ENCODE measurements around the gene FIBP. TPM values are rescaled to one million over a fixed set of nuclear protein-coding genes. Genes with fewer than 3 reads are reported as not detected.

FIBP gene
- total RNA-seq, 2 experiments from 2014 or later: 19.1 to 19.9 TPM

GRCh38 chr11:65899356-65900124 is 11.3 kb upstream of the FIBP start:
- CTCF ChIA-PET: interaction anchor here (0.7 to 3.9 kb wide), 7 partner anchors 9 to 427 kb away, joined by 3 to 37 read pairs (median 17); partner anchors contain the start of genes AP5B1, CCDC85B, FIBP and MUS81
- Mint-ChIP-seq H3K4me1 (ENCODE audit: low read depth) (peaks cover 5% of the 10 kb centered on the region), H3K27ac (no peak overlapping the region), H3K27me3 (peaks cover 18% of the 10 kb centered on the region), H3K4me3 (peak overlapping the region; percentile 48), H3K36me3 (ENCODE audit: low read depth) (no peaks in the 10 kb centered on the region), H3K9me3 (no peaks in the 10 kb centered on the region)
- TF ChIP-seq CTCF (IDR thresholded peaks at IDR 0.05): no peak
- intact Hi-C loops (cut with DNase I, micrococcal nuclease): loop anchor here (1.0 kb wide), 2 partner anchors 9 to 20 kb away; partner anchors contain the start of genes C11orf68 (in 2 of the 2), CCDC85B (in 2 of the 2) and DRAP1 (in 2 of the 2)
- POLR2A ChIA-PET: interaction anchor here (0.5 to 5.3 kb wide), 8 partner anchors 10 to 303 kb away, joined by 3 to 80 read pairs (median 4); partner anchors contain the start of genes C11orf68, CCDC85B and FIBP
- Histone ChIP-seq H3K4me1 (ENCODE audit: insufficient read depth, low read length) (peaks cover 30% of the 10 kb centered on the region), H3K9me3 (ENCODE audit: control insufficient read depth in 1 of 2, insufficient read depth in 1 of 2, low read length in 2 of 2) (peaks cover 0 to 7% of the 10 kb centered on the region in 2 experiments), H3K36me3 (ENCODE audit: insufficient read depth, low read length) (no peaks in the 10 kb centered on the region), H3K27ac (ENCODE audit: low read depth in 1 of 2, low read length in 2 of 2) (no peak overlapping the region), H3K27me3 (ENCODE audit: control insufficient read depth in 1 of 2, insufficient read depth in 2 of 2, low read length in 2 of 2) (peaks cover 9 to 12% of the 10 kb centered on the region in 2 experiments), H3K4me3 (ENCODE audit: low read length) (peak overlapping the region; percentile 36)
- ATAC-seq (ENCODE audit: poor library complexity): no peak
- DNase-seq: peak in 7 of 14 experiments; percentile 35 to 75 (median 63)

- Histone ChIP-seq H3K4me1 (ENCODE audit: insufficient read depth, low read length) (peaks cover 37% of the 10 kb centered on the region), H3K27ac (ENCODE audit: low read depth in 1 of 2, low read length in 2 of 2) (no peak overlapping the region), H3K36me3 (ENCODE audit: insufficient read depth, low read length) (no peaks in the 10 kb centered on the region), H3K9me3 (ENCODE audit: control insufficient read depth in 1 of 2, insufficient read depth in 1 of 2, low read length in 2 of 2) (peaks cover 0 to 7% of the 10 kb centered on the region in 2 experiments), H3K27me3 (ENCODE audit: control insufficient read depth in 1 of 2, insufficient read depth in 2 of 2, low read length in 2 of 2) (peaks cover 9 to 12% of the 10 kb centered on the region in 2 experiments), H3K4me3 (ENCODE audit: low read length) (peak overlapping the region; percentile 36)
- CTCF ChIA-PET: interaction anchor here (0.7 to 3.9 kb wide), 5 partner anchors 9 to 426 kb away, joined by 3 to 37 read pairs (median 3); partner anchors contain the start of genes AP5B1, CCDC85B, FIBP and MUS81
- H3K4me3 Mint-ChIP-seq: peak overlapping the region; percentile 62
- POLR2A ChIA-PET: interaction anchor here (0.5 to 5.3 kb wide), 6 partner anchors 9 to 303 kb away, joined by 3 to 80 read pairs (median 4); partner anchors contain the start of genes C11orf68, CCDC85B and FIBP
- ATAC-seq (ENCODE audit: poor library complexity) (no peak), DNase-seq (no peak)
- TF ChIP-seq CTCF (IDR thresholded peaks at IDR 0.05): no peak
- no peaks in the 10 kb centered on the region for H3K9me3 Mint-ChIP-seq
- peaks cover 14% of the 10 kb centered on the region for H3K27me3 Mint-ChIP-seq
- no peaks in the 10 kb centered on the region for H3K36me3 Mint-ChIP-seq (ENCODE audit: low read depth)
- H3K27ac Mint-ChIP-seq: peak overlapping the region; percentile 39
- intact Hi-C loops (cut with DNase I, micrococcal nuclease): no loop called here
- peaks cover 12% of the 10 kb centered on the region for H3K4me1 Mint-ChIP-seq (ENCODE audit: low read depth)
Observed at GRCh38 chr11:65898656-65899355, 10.5 kb upstream of the FIBP start.

GRCh38 chr11:65897020-65897471 is 8.8 kb upstream of the FIBP start:
- Histone ChIP-seq H3K36me3 (ENCODE audit: insufficient read depth, low read length) (no peaks in the 10 kb centered on the region), H3K9me3 (ENCODE audit: control insufficient read depth in 1 of 2, insufficient read depth in 1 of 2, low read length in 2 of 2) (peaks cover 0 to 7% of the 10 kb centered on the region in 2 experiments), H3K27me3 (ENCODE audit: control insufficient read depth in 1 of 2, insufficient read depth in 2 of 2, low read length in 2 of 2) (peaks cover 9 to 12% of the 10 kb centered on the region in 2 experiments), H3K4me3 (ENCODE audit: low read length) (no peak overlapping the region), H3K27ac (ENCODE audit: low read depth in 1 of 2, low read length in 2 of 2) (no peak overlapping the region), H3K4me1 (ENCODE audit: insufficient read depth, low read length) (peaks cover 55% of the 10 kb centered on the region)
- DNase-seq (no peak), ATAC-seq (ENCODE audit: poor library complexity) (no peak)
- peaks cover 29% of the 10 kb centered on the region for H3K4me1 Mint-ChIP-seq (ENCODE audit: low read depth)
- ChIA-PET POLR2A (no interaction called here), CTCF (interaction anchor here (2.4 to 3.9 kb wide), 2 partner anchors 8 to 12 kb away, joined by 17 to 37 read pairs; partner anchors contain the start of genes CCDC85B and FIBP)
- no peaks in the 10 kb centered on the region for H3K9me3 Mint-ChIP-seq
- H3K36me3 Mint-ChIP-seq (ENCODE audit: low read depth): no peaks in the 10 kb centered on the region
- intact Hi-C loops (cut with DNase I, micrococcal nuclease): no loop called here
- peaks cover 8% of the 10 kb centered on the region for H3K27me3 Mint-ChIP-seq
- peak overlapping the region; percentile 34 for H3K4me3 Mint-ChIP-seq
- no peak for TF ChIP-seq CTCF (IDR thresholded peaks at IDR 0.05)
- no peak overlapping the region for H3K27ac Mint-ChIP-seq
